B cell (primary cell): ENCODE measurements around the gene BCL2. TPM values are rescaled to one million over a fixed set of nuclear protein-coding genes. Genes with fewer than 3 reads are reported as not detected.
"Not testable (repeated sequence)": the region's sequence is repeated elsewhere in the genome, so short reads cannot be mapped to it uniquely, and the experiment has no call there.

Experiments
- ATAC-seq: fragments of 200-7000 bp; cut with Tn5 transposase; one replicate; pipeline ENCODE4 v1.10.0; 2021; ENCODE audit warnings: low read depth, mild to moderate bottlenecking, moderate number of reproducible peaks, moderate library complexity
- CTCF ChIA-PET: fragments of 350-600 bp; sonication (Branson Sonifier 250); formaldehyde crosslinking; loops from one replicate; lab custom pipeline; 2021; ENCODE audit warnings: antibody characterized with exemption, inconsistent platforms; lab: Charles Lee
- POLR2A ChIA-PET: fragments of 350-600 bp; sonication (Branson Sonifier 250); formaldehyde crosslinking; loops from one replicate; lab custom pipeline; 2021; ENCODE audit warnings: antibody characterized with exemption; lab: Charles Lee
- DNase-seq: peaks from one replicate; pipeline ENCODE4 v3.0.0; 2013
- H2AFZ ChIP-seq: 2 replicates; pipeline ENCODE4 v1.6.1; 2012; ENCODE audit warnings: mild to moderate bottlenecking, low read depth, low read length; ENCODE audit not compliant: insufficient read depth, poor library complexity, severe bottlenecking
- H3K27ac ChIP-seq, 2 donors: 1 replicate in 1 of 2; 2 replicates in 1 of 2; pipeline ENCODE4 v1.5.1; 2012 to 2013; ENCODE audit warnings: low read length in 2 of 2, mild to moderate bottlenecking in 2 of 2, moderate library complexity in 1 of 2
- H3K27me3 ChIP-seq, 4 experiments: fragments of 200-600 bp in 1 of 4; sonication (generic) in 1 of 4; replicated peaks in 1 of 4; 1 replicate in 2 of 4; 2 replicates in 2 of 4; pipeline versions ENCODE4 v1.6.1 to v1.7.0; 2013 to 2016; ENCODE audit warnings: low read length in 3 of 4, mild to moderate bottlenecking in 2 of 4, mixed read lengths in 1 of 4, moderate library complexity in 1 of 4; ENCODE audit not compliant: insufficient read depth in 4 of 4, control insufficient read depth in 3 of 4; ENCODE audit errors: control extremely low read depth in 1 of 4
- H3K36me3 ChIP-seq, 2 experiments: replicated peaks in 1 of 2; 1 replicate in 1 of 2; 2 replicates in 1 of 2; pipeline versions ENCODE4 v1.6.1 to v1.7.1; 2013; ENCODE audit warnings: low read length in 1 of 2; ENCODE audit not compliant: insufficient read depth in 2 of 2, control insufficient read depth in 1 of 2; ENCODE audit errors: control extremely low read depth in 1 of 2, extremely low read depth in 1 of 2
- H3K4me1 ChIP-seq, 2 donors: fragments of 200-600 bp in 1 of 2; sonication (generic) in 1 of 2; 1 replicate in 1 of 2; 2 replicates in 1 of 2; pipeline versions ENCODE4 v1.5.1 to v1.6.1; 2013 to 2017; ENCODE audit warnings: low read length in 2 of 2; ENCODE audit not compliant: control insufficient read depth in 2 of 2, insufficient read depth in 2 of 2
- H3K4me2 ChIP-seq: replicated peaks from 2 replicates; pipeline ENCODE3; 2012; ENCODE audit warnings: mild to moderate bottlenecking, low read depth, low read length; ENCODE audit not compliant: poor library complexity, severe bottlenecking
- H3K4me3 ChIP-seq, 5 experiments: fragments of 200-600 bp in 1 of 5; sonication (generic) in 1 of 5; 1 replicate in 3 of 5; 2 replicates in 2 of 5; pipeline versions ENCODE4 v1.5.1 to v1.7.0; 2011 to 2016; ENCODE audit warnings: low read length in 4 of 5, mild to moderate bottlenecking in 4 of 5, low read depth in 2 of 5, control low read depth in 1 of 5, moderate library complexity in 1 of 5; ENCODE audit not compliant: insufficient read depth in 1 of 5; ENCODE audit errors: control extremely low read depth in 1 of 5, extremely low read depth in 1 of 5
- H3K79me2 ChIP-seq: fragments of 200-600 bp; sonication (generic); one replicate; pipeline ENCODE4 v1.6.0; 2016; ENCODE audit warnings: low read length; ENCODE audit not compliant: control insufficient read depth, insufficient read depth
- H3K9ac ChIP-seq: fragments of 200-600 bp; sonication (generic); 2 replicates; pipeline ENCODE4 v1.6.1; 2017; ENCODE audit warnings: mild to moderate bottlenecking, low read length, moderate library complexity
- H3K9me3 ChIP-seq, 3 donors: one replicate each; pipeline versions ENCODE4 v1.6.1 to v1.7.1; 2013; ENCODE audit warnings: low read length in 2 of 3; ENCODE audit not compliant: control insufficient read depth in 2 of 3, insufficient read depth in 1 of 3; ENCODE audit errors: control extremely low read depth in 1 of 3
- H4K20me1 ChIP-seq: 2 replicates; pipeline ENCODE4 v1.6.0; 2012; ENCODE audit warnings: mild to moderate bottlenecking, low read length; ENCODE audit not compliant: insufficient read depth, control insufficient read depth, poor library complexity, severe bottlenecking
- H3K27ac Mint-ChIP-seq: one replicate; pipeline ENCODE4 v1.8.0; 2021; ENCODE audit warnings: mixed read lengths
- H3K27me3 Mint-ChIP-seq: one replicate; pipeline ENCODE4 v1.8.0; 2021; ENCODE audit warnings: mixed read lengths
- H3K4me1 Mint-ChIP-seq: one replicate; pipeline ENCODE4 v1.8.0; 2021; ENCODE audit warnings: mixed read lengths
- H3K4me3 Mint-ChIP-seq: one replicate; pipeline ENCODE4 v1.8.0; 2021; ENCODE audit warnings: mixed read lengths
- H3K9me3 Mint-ChIP-seq: one replicate; pipeline ENCODE4 v1.8.0; 2022; ENCODE audit warnings: mixed read lengths; ENCODE audit not compliant: insufficient read depth
- EZH2 ChIP-seq: IDR thresholded peaks from 2 replicates; pipeline ENCODE4 v1.6.1; 2012; ENCODE audit warnings: borderline replicate concordance, low read depth, mild to moderate bottlenecking, moderate library complexity, low read length; ENCODE audit not compliant: insufficient read depth, poor library complexity, severe bottlenecking
- WGBS: methylation state at CpG from one replicate; pipeline ENCODE4 v1.1.5; 2013; ENCODE audit warnings: missing lambda C conversion rate; ENCODE audit not compliant: insufficient coverage; 5-methylcytosine and 5-hydroxymethylcytosine counted together
- intact Hi-C: fragments of 100-400 bp; cut with micrococcal nuclease; formaldehyde crosslinking; loops from one replicate; pipeline ENCODE4 v1.10.0; 2022
- polyA plus RNA-seq: library from polyadenylated mRNA; depleted of rRNA; stranded (reverse); fragments of >200 nt; gene quantifications from 2 replicates; pipeline ENCODE4 v1.2.3, GENCODE V29; 2012
- total RNA-seq, 2 donors: library from RNA; stranded (reverse); fragments of 120-200 nt in 1 of 2; gene quantifications; 1 replicate in 1 of 2; 2 replicates in 1 of 2; pipeline versions ENCODE4 v1.2.3 to v1.2.4, GENCODE V29; 2013 to 2022
- TF ChIP-seq, protein P1 (sequence below): fragments of 200-600 bp; IDR thresholded peaks from one replicate; pipeline ENCODE4 v1.8.0; 2022; ENCODE audit warnings: antibody characterized with exemption, mild to moderate bottlenecking

Gene BCL2
- total and polyA plus RNA-seq, 2 donors (not counting 1 experiment from before 2014, with no cell fraction given) = 27.6 to 144 TPM

DNA sequence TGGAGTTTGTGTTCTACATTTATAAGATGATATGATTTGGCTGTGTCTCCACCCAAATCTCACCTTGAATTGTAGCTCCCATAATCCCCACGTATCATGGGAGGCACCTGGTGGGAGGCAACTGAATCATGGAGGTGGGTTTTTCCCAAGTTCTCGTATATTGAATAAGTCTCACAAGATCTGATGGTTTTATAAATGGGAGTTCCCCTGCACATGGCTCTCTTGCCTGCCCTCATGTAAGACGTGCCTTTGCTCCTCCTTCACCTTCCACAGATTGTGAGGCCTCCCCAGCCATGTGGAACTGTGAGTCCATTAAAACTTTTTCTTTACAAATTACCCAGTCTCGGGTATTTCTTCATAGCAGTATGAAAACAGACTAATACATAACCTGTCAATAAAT, 83.6 kb downstream of the BCL2 start:
- ATAC-seq, DNase-seq, H3K27ac ChIP-seq, H3K9ac ChIP-seq, H3K27me3 Mint-ChIP-seq, H3K27me3 ChIP-seq, H4K20me1 ChIP-seq, H2AFZ ChIP-seq, H3K4me3 ChIP-seq, H3K4me2 ChIP-seq, H3K4me3 Mint-ChIP-seq, POLR2A ChIA-PET, H3K9me3 Mint-ChIP-seq, CTCF ChIA-PET: not testable (repeated sequence)
- H3K4me1 Mint-ChIP-seq = peaks cover 41% of the 10 kb centered on the region
- Histone ChIP-seq H3K79me2 (peaks cover 91% of the 10 kb centered on the region), H3K4me1 (peaks cover 11 to 14% of the 10 kb centered on the region in 2 donors), H3K36me3 (peaks cover 0 to 21% of the 10 kb centered on the region in 2 experiments), H3K9me3 (peaks cover 0 to 13% (median 0%) of the 10 kb centered on the region in 3 donors)
- WGBS = no CpG with 5 or more reads among the region's 4 CpGs
- H3K27ac Mint-ChIP-seq = peak overlapping the region; percentile 41
- intact Hi-C loops = loop anchor here (1.0 kb wide), 1 partner anchor 9 kb away; no protein-coding TSS in a partner anchor

DNA sequence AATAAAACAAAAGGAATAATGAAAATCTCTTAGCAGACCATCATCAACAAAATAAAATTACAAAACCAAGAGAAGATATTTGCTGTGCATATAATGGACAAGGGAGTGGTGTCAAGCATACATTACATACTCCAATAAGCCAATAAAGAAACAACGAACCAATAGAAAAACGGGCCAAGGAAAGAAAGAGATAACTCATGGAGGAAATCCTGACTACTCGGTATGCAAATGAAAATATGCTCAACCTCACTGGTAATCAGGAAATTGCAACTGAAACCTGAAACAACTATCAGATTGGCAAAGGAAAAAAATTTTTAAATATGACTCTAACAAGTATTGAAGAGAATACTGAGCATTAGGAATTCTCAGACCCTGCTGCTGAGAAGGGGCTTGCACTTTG, 84.7 kb downstream of the BCL2 start:
- H3K4me3 ChIP-seq = no peak overlapping the region
- peaks cover 0 to 13% (median 0%) of the 10 kb centered on the region in 3 donors for H3K9me3 ChIP-seq
- ATAC-seq (no peak), DNase-seq (no peak)
- no peaks in the 10 kb centered on the region for H4K20me1 ChIP-seq
- H3K27ac ChIP-seq = peak overlapping the region in 1 of 2 donors; percentile 32
- POLR2A ChIA-PET = no interaction called here
- Mint-ChIP-seq H3K4me3 (peak overlapping the region; percentile 58), H3K27ac (peak overlapping the region; percentile 12), H3K27me3 (no peaks in the 10 kb centered on the region), H3K4me1 (peaks cover 47% of the 10 kb centered on the region), H3K9me3 (no peaks in the 10 kb centered on the region)
- TF ChIP-seq EZH2 = no peak
- TF ChIP-seq, protein P1, sequence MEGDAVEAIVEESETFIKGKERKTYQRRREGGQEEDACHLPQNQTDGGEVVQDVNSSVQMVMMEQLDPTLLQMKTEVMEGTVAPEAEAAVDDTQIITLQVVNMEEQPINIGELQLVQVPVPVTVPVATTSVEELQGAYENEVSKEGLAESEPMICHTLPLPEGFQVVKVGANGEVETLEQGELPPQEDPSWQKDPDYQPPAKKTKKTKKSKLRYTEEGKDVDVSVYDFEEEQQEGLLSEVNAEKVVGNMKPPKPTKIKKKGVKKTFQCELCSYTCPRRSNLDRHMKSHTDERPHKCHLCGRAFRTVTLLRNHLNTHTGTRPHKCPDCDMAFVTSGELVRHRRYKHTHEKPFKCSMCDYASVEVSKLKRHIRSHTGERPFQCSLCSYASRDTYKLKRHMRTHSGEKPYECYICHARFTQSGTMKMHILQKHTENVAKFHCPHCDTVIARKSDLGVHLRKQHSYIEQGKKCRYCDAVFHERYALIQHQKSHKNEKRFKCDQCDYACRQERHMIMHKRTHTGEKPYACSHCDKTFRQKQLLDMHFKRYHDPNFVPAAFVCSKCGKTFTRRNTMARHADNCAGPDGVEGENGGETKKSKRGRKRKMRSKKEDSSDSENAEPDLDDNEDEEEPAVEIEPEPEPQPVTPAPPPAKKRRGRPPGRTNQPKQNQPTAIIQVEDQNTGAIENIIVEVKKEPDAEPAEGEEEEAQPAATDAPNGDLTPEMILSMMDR = no peak
- intact Hi-C loops = loop anchor here (1.0 to 5.0 kb wide), 2 partner anchors 8 to 37 kb away; no protein-coding TSS in a partner anchor
- CTCF ChIA-PET = interaction anchor here (1.5 kb wide), 2 partner anchors 9 to 83 kb away, joined by 3 to 4 read pairs; no protein-coding TSS in a partner anchor
- no CpG with 5 or more reads among the region's 3 CpGs for WGBS
- H3K9ac ChIP-seq = peak overlapping the region; percentile 22
- no peaks in the 10 kb centered on the region for H3K27me3 ChIP-seq
- peaks cover 91% of the 10 kb centered on the region for H3K79me2 ChIP-seq
- H2AFZ ChIP-seq = no peak overlapping the region
- peaks cover 11 to 20% of the 10 kb centered on the region in 2 donors for H3K4me1 ChIP-seq
- H3K36me3 ChIP-seq = peaks cover 0 to 18% of the 10 kb centered on the region in 2 experiments
- peak overlapping the region; percentile 55 for H3K4me2 ChIP-seq
